ENCODE measurements around the gene ATG2A. TPM values are rescaled to one million over a fixed set of nuclear protein-coding genes. Genes with fewer than 3 reads are reported as not detected.

Gene ATG2A
- total and polyA plus RNA-seq, 2 of the 8 experiments (the other 6 are each of a cell fraction or from before 2014, with no cell fraction given): 12.1 to 22.1 TPM

GRCh38 chr11:64928957-64929356, 11.9 kb upstream of the ATG2A start:
- CTCF ChIA-PET (ENCODE audit: partially characterized antibody): interaction anchor here (1.0 to 3.8 kb wide), 5 partner anchors 10 to 116 kb away, joined by 3 to 15 read pairs (median 4); no protein-coding TSS in a partner anchor
- 87% methylated on average over 2 of the region's 2 CpGs; no CpG with 5 or more reads in 1 of the 2 experiments for WGBS, 2 experiments (ENCODE audit: extremely low coverage in 1 of 2, insufficient coverage in 1 of 2, insufficient read length in 1 of 2, insufficient replicate concordance in 2 of 2, low coverage in 1 of 2, low lambda C conversion rate in 2 of 2, missing lambda C conversion rate in 1 of 2)
- no peak for TF ChIP-seq BACH1 (IDR thresholded peaks at IDR 0.05; ENCODE audit: low read length)
- no peak for TF ChIP-seq CHD2 (IDR thresholded peaks at IDR 0.05; ENCODE audit: low read length)
- no peak for TF ChIP-seq RAD21 (IDR thresholded peaks at IDR 0.05 in 1 of 2, conservative IDR thresholded peaks at IDR 0.05 in 1 of 2; ENCODE audit: low read depth in 2 of 2, low read length in 2 of 2)
- no peak for TF ChIP-seq BCL11A (IDR thresholded peaks at IDR 0.05; ENCODE audit: low read depth in 2 of 2, low read length in 2 of 2)
- no peak for TF ChIP-seq TEAD4 (IDR thresholded peaks at IDR 0.05; ENCODE audit: low read depth, low read length)
- no peak for TF ChIP-seq CHD1 (IDR thresholded peaks at IDR 0.05; ENCODE audit: low read depth, low read length)
- no peak for TF ChIP-seq RBBP5 (IDR thresholded peaks at IDR 0.05; ENCODE audit: borderline replicate concordance, low read depth, low read length)
- no peak for TF ChIP-seq CTBP2 (IDR thresholded peaks at IDR 0.05; ENCODE audit: borderline replicate concordance, insufficient read depth, insufficient read length, low read length)
- TF ChIP-seq KDM1A (IDR thresholded peaks at IDR 0.05; ENCODE audit: borderline replicate concordance, low read length): no peak
- no peak for TF ChIP-seq EGR1 (IDR thresholded peaks at IDR 0.05; ENCODE audit: borderline replicate concordance, low read depth, low read length)
- no peak for TF ChIP-seq RXRA (IDR thresholded peaks at IDR 0.05; ENCODE audit: insufficient read depth, low read depth, low read length)
- no peak for TF ChIP-seq HDAC6 (IDR thresholded peaks at IDR 0.05; ENCODE audit: low read depth, low read length)

More at GRCh38 chr11:64928957-64929356, 11.9 kb upstream of the ATG2A start:
- H2BK15ac ChIP-seq (ENCODE audit: low read length): no peak overlapping the region
- no peak overlapping the region for H3K56ac ChIP-seq (replicated peaks; ENCODE audit: insufficient read length, low read depth, low read length)
- no peaks in the 10 kb centered on the region for H3K79me1 ChIP-seq (ENCODE audit: low read depth, low read length)
- H3K36me3 ChIP-seq (ENCODE audit: control insufficient read depth in 2 of 4, insufficient read depth in 4 of 4, low read length in 3 of 4): no peaks in the 10 kb centered on the region; a peak in 1 of 8 replicates
- no peaks in the 10 kb centered on the region for H3K79me2 ChIP-seq (ENCODE audit: control insufficient read depth in 1 of 2, insufficient read depth in 2 of 2, low read length in 2 of 2)
- no peak overlapping the region for H3K14ac ChIP-seq (ENCODE audit: insufficient read length)
- peaks cover 0 to 4% (median 3%) of the 10 kb centered on the region in 4 experiments; a peak in 4 of 7 replicates for H3K4me1 ChIP-seq (replicated peaks in 1 of 4; ENCODE audit: control insufficient read depth in 3 of 4, insufficient read depth in 4 of 4, low read length in 3 of 4)
- H2BK120ac ChIP-seq (replicated peaks; ENCODE audit: low read depth, low read length): no peak overlapping the region
- no peak overlapping the region for H2BK20ac ChIP-seq (ENCODE audit: low read length)
- H2AK5ac ChIP-seq (ENCODE audit: low read depth, low read length): no peak overlapping the region
- H3K27me3 ChIP-seq (replicated peaks in 1 of 4; ENCODE audit: control insufficient read depth in 3 of 4, extremely low read depth in 1 of 4, insufficient read depth in 3 of 4, low read length in 3 of 4): peaks cover 0 to 6% (median 4%) of the 10 kb centered on the region in 4 experiments; a peak in 4 of 7 replicates
- POLR2A ChIA-PET (ENCODE audit: partially characterized antibody): interaction anchor here (2.2 kb wide), 1 partner anchor 11 kb away, joined by 6 read pairs; no protein-coding TSS in a partner anchor
- H3K27ac ChIP-seq (ENCODE audit: low read depth, low read length): no peak overlapping the region; the same call in 1 of the 2 replicates
- no peak overlapping the region for H3K23ac ChIP-seq (ENCODE audit: insufficient read length)
- peaks cover 0 to 3% of the 10 kb centered on the region in 2 experiments for H4K20me1 ChIP-seq (replicated peaks in 1 of 2; ENCODE audit: control insufficient read depth in 1 of 2, insufficient read depth in 2 of 2, low read length in 2 of 2)
- no peak overlapping the region for H4K91ac ChIP-seq (replicated peaks; ENCODE audit: insufficient read length, low read length)
- H3K9ac ChIP-seq (replicated peaks in 1 of 4; ENCODE audit: extremely low read depth in 1 of 4, low read depth in 3 of 4, low read length in 3 of 4): no peak overlapping the region
- no peak overlapping the region for H2BK5ac ChIP-seq (ENCODE audit: low read depth, low read length)
- H4K8ac ChIP-seq (ENCODE audit: extremely low read depth, insufficient read depth, low read length): no peak overlapping the region
- H3K4me3 ChIP-seq (ENCODE audit: extremely low read depth in 1 of 4, insufficient read depth in 2 of 4, low read depth in 3 of 4, low read length in 4 of 4): no peak overlapping the region
- FAIRE-seq: no peak
- no peak overlapping the region for H3K18ac ChIP-seq (ENCODE audit: extremely low read depth, low read length)
- H2AFZ ChIP-seq (ENCODE audit: low read length): no peak overlapping the region
- no peaks in the 10 kb centered on the region for H3K9me3 ChIP-seq (ENCODE audit: insufficient read depth in 2 of 2, low read depth in 1 of 2, low read length in 1 of 2)
- H4K5ac ChIP-seq (ENCODE audit: insufficient read length, low read depth, low read length): no peak overlapping the region
- DNase-seq (ENCODE audit: low read depth in 1 of 2, low spot score in 2 of 2): no peak
- H3K4ac ChIP-seq (replicated peaks; ENCODE audit: insufficient read length, low read depth, low read length): no peak overlapping the region
- no peak overlapping the region for H3K4me2 ChIP-seq (ENCODE audit: insufficient read depth in 1 of 2, low read depth in 2 of 2, low read length in 2 of 2)
- H2BK12ac ChIP-seq (ENCODE audit: low read depth, low read length): no peak overlapping the region
- H3K23me2 ChIP-seq (ENCODE audit: low read depth, low read length): peaks cover 8% of the 10 kb centered on the region; the same call in 1 of the 2 replicates
